Umbilical cord (tissue), 2 donors: ENCODE measurements around the gene ZNF425. TPM values are rescaled to one million over a fixed set of nuclear protein-coding genes. Genes with fewer than 3 reads are reported as not detected.
"Not testable (repeated sequence)": the region's sequence is repeated elsewhere in the genome, so short reads cannot be mapped to it uniquely, and the experiment has no call there.

ENCODE experiments used
- DNase-seq: peaks from one replicate; pipeline ENCODE4 v3.0.0-alpha.2; 2015; ENCODE audit warnings: low spot score
- total RNA-seq: library from RNA; depleted of rRNA; stranded (reverse); fragments of >200 nt; gene quantifications from one replicate; pipeline ENCODE4 v1.2.3, GENCODE V29; 2014; ENCODE audit warnings: low replicate concordance; ENCODE audit not compliant: insufficient read depth

Gene ZNF425
- total RNA-seq, 1 donor from 2014 or later, result 5.1 TPM

DNA sequence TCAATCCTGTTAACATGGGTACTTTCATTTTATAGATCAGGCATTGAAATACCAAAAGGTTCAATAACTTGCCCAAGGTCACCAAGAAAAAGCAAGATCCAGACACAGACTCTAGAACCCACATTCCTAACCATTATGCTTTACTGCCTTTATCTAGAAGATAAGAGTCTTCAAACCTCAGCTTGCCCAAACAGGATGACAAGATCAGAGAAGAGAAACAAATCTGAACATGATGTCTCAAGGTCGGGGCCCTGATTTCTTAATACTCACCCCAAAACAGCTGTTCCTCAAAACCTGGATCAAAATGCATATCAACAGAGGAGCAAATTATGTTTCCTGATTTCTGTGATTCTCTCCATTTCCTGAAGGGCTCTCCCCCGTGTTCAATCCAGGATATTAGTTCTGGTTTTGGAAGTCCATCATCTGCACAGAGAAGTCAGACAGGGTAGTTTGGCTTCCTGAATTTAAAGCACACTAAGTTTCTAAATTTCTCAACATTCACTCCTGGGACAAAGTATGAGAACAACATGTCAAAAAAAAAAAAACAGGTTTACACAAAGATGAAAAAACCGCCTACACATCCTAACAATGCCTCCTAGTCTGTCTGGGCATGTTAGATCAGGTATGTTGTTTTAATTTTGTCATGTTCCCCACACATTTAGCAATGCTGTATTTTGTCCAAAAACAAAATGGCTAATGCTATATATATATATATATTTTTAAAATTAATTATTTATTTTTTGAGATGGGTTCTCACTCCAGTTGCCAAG, 51.8 kb downstream of the ZNF425 start:
- no peak for DNase-seq

GRCh38 chr7:149072438-149072775, 53.7 kb downstream of the ZNF425 start:
- no peak for DNase-seq

DNA sequence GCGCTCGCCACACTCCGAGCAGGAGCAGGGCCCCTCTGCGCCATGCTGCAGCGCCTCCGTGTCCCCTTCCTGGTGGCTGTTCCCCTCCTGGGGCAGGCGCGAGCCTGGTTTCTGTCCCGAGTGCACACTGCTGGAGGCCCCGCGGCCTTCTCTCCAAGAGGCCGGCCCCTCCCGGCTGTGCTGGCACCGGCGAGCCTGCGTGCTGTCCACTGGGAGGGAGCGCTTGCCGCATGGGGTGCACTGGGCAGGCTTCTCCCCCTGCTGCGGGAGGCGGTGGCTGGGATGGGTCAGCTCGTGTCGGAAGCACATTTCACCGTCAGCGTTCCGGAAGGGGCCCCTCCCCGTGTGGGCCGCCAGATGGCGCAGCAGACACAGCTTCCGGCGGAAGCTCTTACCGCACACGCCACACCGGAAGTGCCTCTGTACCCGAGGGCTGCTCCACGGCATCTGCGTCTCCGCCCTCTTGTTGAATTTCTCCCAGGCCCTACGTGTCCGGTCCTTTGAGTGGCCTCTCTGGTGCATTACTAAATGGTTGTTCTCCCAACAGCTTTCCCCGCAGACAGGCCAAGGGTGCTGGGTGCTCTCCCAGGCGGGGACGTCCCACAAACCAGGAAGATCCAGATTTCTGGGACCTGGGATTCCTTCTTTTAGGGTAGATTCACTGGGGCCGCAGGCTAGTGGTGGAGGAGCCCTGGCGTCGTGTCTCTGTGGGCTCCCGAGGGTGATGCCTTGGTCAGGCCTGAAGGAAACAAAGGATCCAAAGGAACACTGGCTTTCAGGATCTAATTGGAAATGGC, 54.3 kb downstream of the ZNF425 start:
- DNase-seq, result no peak

GRCh38 chr7:149071182-149071635, 54.9 kb downstream of the ZNF425 start:
- DNase-seq, result no peak

GRCh38 chr7:149070372-149071125, 55.6 kb downstream of the ZNF425 start:
- DNase-seq, result no peak

DNA sequence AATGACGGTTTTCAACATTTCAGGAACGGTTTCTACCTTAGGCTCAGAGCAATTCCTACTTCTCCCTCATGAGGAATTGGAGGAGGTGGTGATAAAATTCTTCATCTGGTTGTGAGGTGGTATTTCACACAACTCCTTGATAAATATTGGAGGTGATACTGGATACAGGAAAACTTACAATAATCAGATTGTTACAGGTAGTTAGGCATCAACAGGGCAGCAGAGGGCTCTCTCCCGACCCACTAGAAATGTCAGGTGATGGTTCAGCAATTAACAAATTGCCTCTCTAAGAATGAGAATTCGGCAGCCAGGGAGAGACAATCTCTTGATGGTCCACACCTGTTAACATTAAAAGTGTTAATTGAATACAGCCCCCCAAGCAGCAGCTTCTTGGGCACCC, 58.3 kb downstream of the ZNF425 start:
- DNase-seq, result no peak

DNA sequence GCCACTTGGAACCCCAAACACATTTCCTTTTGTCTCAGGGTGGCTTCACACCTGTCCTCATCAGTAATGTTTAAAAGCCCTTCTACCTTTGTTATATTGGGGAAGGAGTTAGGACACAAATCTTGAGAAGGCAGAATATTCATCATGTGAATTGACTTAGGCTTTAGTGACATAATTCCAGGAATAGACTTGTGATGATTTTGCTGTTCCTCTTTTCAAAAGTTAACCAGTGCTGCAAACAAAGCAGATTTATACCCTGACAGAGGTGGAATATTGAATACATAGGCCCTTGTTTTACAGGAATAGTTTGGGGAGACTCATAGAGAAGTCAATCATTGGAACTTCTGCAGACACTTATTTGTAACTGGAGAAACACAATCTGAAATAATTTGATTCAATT, 62.6 kb downstream of the ZNF425 start:
- DNase-seq, result no peak

GRCh38 chr7:149062217-149062899, 63.8 kb downstream of the ZNF425 start:
- DNase-seq, result not testable (repeated sequence)

GRCh38 chr7:149060156-149060555, 66.0 kb downstream of the ZNF425 start:
- peak; percentile 59 for DNase-seq

DNA sequence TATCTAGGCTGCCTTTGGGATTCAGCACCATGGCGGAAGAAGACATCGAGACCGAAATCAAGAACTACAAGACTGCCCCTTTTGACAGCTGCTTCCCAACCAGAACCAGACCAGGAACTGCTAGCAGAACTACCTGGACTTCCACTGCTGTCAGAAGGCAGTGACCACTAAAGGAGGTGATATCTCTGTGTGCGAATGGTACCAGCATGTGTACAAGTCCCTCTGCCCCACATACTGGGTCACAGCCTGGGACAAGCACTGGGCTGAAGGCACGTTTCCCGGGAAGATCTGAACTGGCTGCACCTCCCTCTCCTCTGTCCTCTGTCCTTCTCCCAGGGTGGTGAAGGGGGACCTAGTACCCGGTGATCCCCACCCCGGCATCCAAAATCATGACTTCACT, 72.2 kb downstream of the ZNF425 start:
- no peak for DNase-seq

- no peak for DNase-seq
Measured at GRCh38 chr7:149053384-149053783, 72.7 kb downstream of the ZNF425 start.

Other genes starting within 250 kb of the ZNF425 start
- gene EZH2, start 242.0 kb downstream of the ZNF425 start, total RNA-seq, result 14.9 TPM
- gene PDIA4, start 97.8 kb downstream of the ZNF425 start, total RNA-seq, result 130 TPM
- gene ZNF786, start 35.6 kb downstream of the ZNF425 start, total RNA-seq, result 5.5 TPM
- 13.5 TPM for gene ZNF398, start 21.1 kb upstream of the ZNF425 start, total RNA-seq
- 17.3 TPM for gene ZNF282, start 69.2 kb upstream of the ZNF425 start, total RNA-seq
- 1.7 TPM for gene ZNF212, start 113.3 kb upstream of the ZNF425 start, total RNA-seq
- gene ZNF783, start 135.9 kb upstream of the ZNF425 start, total RNA-seq, result 15.9 TPM